ENCODE measurements around the gene ALK.

ALK gene

DNA sequence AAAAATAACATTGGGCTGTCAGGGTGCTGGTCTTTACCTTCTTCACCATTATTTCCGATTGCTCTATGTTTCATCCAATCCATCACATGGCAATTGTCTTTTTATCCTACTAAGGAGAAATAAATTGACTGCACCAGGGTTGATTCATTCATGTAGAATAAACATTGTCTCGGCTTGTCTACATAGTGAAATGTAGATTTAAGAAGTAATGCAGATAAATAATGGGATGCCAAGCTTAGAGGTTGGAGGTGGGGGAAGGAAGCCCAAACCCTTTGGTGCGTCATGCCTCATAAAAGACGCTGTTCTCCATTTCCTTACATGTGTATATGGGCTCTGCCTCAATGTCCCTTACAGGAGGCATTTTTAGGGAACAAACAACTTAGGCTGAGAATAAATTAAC lies 117.8 kb downstream of the ALK start:
- Histone ChIP-seq H3K4me3 (no peak overlapping the region), H3K27me3 (no peaks in the 10 kb centered on the region), H3K27ac (no peak overlapping the region), H3K9me3 (no peaks in the 10 kb centered on the region), H3K36me3 (no peaks in the 10 kb centered on the region), H3K4me1 (no peaks in the 10 kb centered on the region)
- intact Hi-C loops (cut with DNase I; ENCODE audit: low total_unique reads) = no loop called here
- DNase-seq = no peak
- no peak for TF ChIP-seq CTCF (IDR thresholded peaks at IDR 0.05)

- no peak for DNase-seq
- Histone ChIP-seq H3K4me1 (no peaks in the 10 kb centered on the region), H3K36me3 (no peaks in the 10 kb centered on the region), H3K27ac (no peak overlapping the region), H3K4me3 (no peak overlapping the region), H3K27me3 (no peaks in the 10 kb centered on the region), H3K9me3 (no peaks in the 10 kb centered on the region)
- no peak for TF ChIP-seq CTCF (IDR thresholded peaks at IDR 0.05)
- intact Hi-C loops (cut with DNase I; ENCODE audit: low total_unique reads) = no loop called here
These were observed 118.4 kb downstream of the ALK start for GRCh38 chr2:29802986-29803385.

GRCh38 chr2:29799628-29800027 lies 121.8 kb downstream of the ALK start:
- Histone ChIP-seq H3K4me1 (no peaks in the 10 kb centered on the region), H3K36me3 (no peaks in the 10 kb centered on the region), H3K27ac (no peak overlapping the region), H3K9me3 (no peaks in the 10 kb centered on the region), H3K27me3 (no peaks in the 10 kb centered on the region), H3K4me3 (no peak overlapping the region)
- intact Hi-C loops (cut with DNase I; ENCODE audit: low total_unique reads) = no loop called here
- DNase-seq = no peak
- TF ChIP-seq CTCF (IDR thresholded peaks at IDR 0.05) = no peak

DNA sequence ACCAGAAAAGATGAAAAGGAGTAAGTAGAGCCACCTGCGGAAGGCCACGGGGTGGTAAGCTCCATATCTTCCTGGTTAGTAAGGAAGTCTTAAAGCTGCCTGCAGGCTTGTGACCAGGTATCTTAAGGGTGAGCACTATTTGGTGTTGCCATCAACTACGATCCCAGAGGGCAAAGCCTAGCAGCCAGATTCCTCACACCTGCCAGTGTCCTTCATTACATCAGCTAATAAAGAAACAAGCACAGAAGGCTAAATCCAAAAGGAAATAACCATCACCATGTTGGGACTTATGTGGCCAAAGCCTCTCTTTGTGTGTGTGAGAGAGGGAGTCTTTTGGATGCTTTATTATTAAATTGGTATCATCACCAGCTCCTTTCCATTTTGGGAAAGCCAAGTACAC lies 123.5 kb downstream of the ALK start:
- no peak for TF ChIP-seq CTCF (IDR thresholded peaks at IDR 0.05)
- H3K4me3 ChIP-seq = no peak overlapping the region
- no peaks in the 10 kb centered on the region for H3K4me1 ChIP-seq
- no peak overlapping the region for H3K27ac ChIP-seq
- H3K27me3 ChIP-seq = no peaks in the 10 kb centered on the region
- H3K9me3 ChIP-seq = no peaks in the 10 kb centered on the region
- DNase-seq = no peak
- no peaks in the 10 kb centered on the region for H3K36me3 ChIP-seq
- intact Hi-C loops (cut with DNase I; ENCODE audit: low total_unique reads) = no loop called here

DNA sequence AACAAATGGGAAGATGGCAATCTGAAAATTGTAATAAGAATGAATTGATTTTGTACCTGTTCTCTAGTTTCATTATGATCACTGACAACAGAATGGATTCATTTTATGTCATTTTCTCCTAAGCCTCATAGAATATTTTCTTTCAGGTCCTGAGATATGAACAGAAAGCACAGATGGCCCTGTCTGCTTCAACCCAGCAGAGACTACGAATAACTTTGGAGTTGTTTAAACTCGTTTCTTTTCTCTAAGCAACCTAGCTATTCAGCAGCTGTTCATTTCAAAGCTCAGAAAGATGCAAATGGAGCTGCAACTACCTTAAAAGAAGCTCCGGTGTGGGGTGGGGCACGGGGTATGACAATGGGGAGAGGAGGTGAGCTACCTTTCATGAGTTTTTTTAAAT lies 124.9 kb downstream of the ALK start:
- no peak overlapping the region for H3K4me3 ChIP-seq
- no peak overlapping the region for H3K27ac ChIP-seq
- H3K36me3 ChIP-seq = no peaks in the 10 kb centered on the region
- no peaks in the 10 kb centered on the region for H3K9me3 ChIP-seq
- intact Hi-C loops (cut with DNase I; ENCODE audit: low total_unique reads) = no loop called here
- H3K4me1 ChIP-seq = no peaks in the 10 kb centered on the region
- H3K27me3 ChIP-seq = no peaks in the 10 kb centered on the region
- no peak for TF ChIP-seq CTCF (IDR thresholded peaks at IDR 0.05)
- no peak for DNase-seq

GRCh38 chr2:29789911-29790485 lies 131.4 kb downstream of the ALK start:
- Histone ChIP-seq H3K27me3 (no peaks in the 10 kb centered on the region), H3K4me3 (no peak overlapping the region), H3K27ac (no peak overlapping the region), H3K9me3 (no peaks in the 10 kb centered on the region), H3K36me3 (no peaks in the 10 kb centered on the region), H3K4me1 (no peaks in the 10 kb centered on the region)
- DNase-seq = no peak
- intact Hi-C loops (cut with DNase I; ENCODE audit: low total_unique reads) = no loop called here
- no peak for TF ChIP-seq CTCF (IDR thresholded peaks at IDR 0.05)

Measured in tibial artery (tissue), 4 donors.